Peyer's patch (tissue), 4 donors: ENCODE measurements around the gene TMEM139. TPM values are rescaled to one million over a fixed set of nuclear protein-coding genes. Genes with fewer than 3 reads are reported as not detected.

Experiments
- DNase-seq, 3 donors: peaks; one replicate each; pipeline ENCODE4 v3.0.0-alpha.2; 2017 to 2019
- H3K27ac ChIP-seq, 4 donors: fragments of 200-600 bp; sonication (generic); one replicate each; pipeline ENCODE4 v1.5.1; 2016 to 2019
- H3K27me3 ChIP-seq, 2 donors: fragments of 200-600 bp; sonication (generic); one replicate each; pipeline ENCODE4 v1.5.1; 2019
- H3K36me3 ChIP-seq, 3 donors: fragments of 200-600 bp; sonication (generic); one replicate each; pipeline ENCODE4 v1.5.1; 2016 to 2019
- H3K4me1 ChIP-seq, 4 donors: fragments of 200-600 bp; sonication (generic); one replicate each; pipeline ENCODE4 v1.5.1; 2016 to 2019
- H3K4me3 ChIP-seq, 4 donors: fragments of 200-600 bp; sonication (generic); 1 replicate in 3 of 4; 2 replicates in 1 of 4; pipeline ENCODE4 v1.5.1; 2016 to 2019; ENCODE audit warnings: mild to moderate bottlenecking in 1 of 4
- H3K9me3 ChIP-seq, 4 donors: fragments of 200-600 bp; sonication (generic); one replicate each; pipeline ENCODE4 v1.5.1; 2016 to 2019; ENCODE audit warnings: mild to moderate bottlenecking in 1 of 4
- CTCF ChIP-seq, 6 experiments: fragments of 450-650 bp in 4 of 6; fragments of 200-600 bp in 2 of 6; sonication (generic) in 1 of 6; IDR thresholded peaks; one replicate each; pipeline ENCODE4 v1.5.1; 2017 to 2019; ENCODE audit warnings: antibody characterized with exemption in 6 of 6, mild to moderate bottlenecking in 3 of 6, moderate library complexity in 1 of 6
- POLR2A ChIP-seq, 2 donors: fragments of 450-650 bp; IDR thresholded peaks; one replicate each; pipeline ENCODE4 v1.5.1; 2017; ENCODE audit warnings: antibody characterized with exemption in 2 of 2, mild to moderate bottlenecking in 2 of 2, moderate library complexity in 2 of 2
- total RNA-seq, 4 donors: library from RNA; depleted of rRNA; stranded (reverse); fragments of >200 nt; gene quantifications; one replicate each; pipeline ENCODE4 v1.1.0, GENCODE V29; 2016

The TMEM139 gene
- total RNA-seq, 4 donors from 2014 or later, result 54.5 to 162 (median 130) TPM

GRCh38 chr7:143305423-143306070 is 20.8 kb downstream of the TMEM139 start:
- peak; percentile 66 to 94 (median 91) for DNase-seq
- Histone ChIP-seq H3K36me3 (peaks cover 0 to 74% (median 0%) of the 10 kb centered on the region in 3 donors), H3K27me3 (no peaks in the 10 kb centered on the region), H3K4me3 (no peak overlapping the region), H3K27ac (peak overlapping the region in 1 of 4 donors; percentile 45), H3K9me3 (no peaks in the 10 kb centered on the region), H3K4me1 (peaks cover 0 to 18% (median 0%) of the 10 kb centered on the region in 4 donors)
- peak; percentile 6 to 95 (median 81) for TF ChIP-seq CTCF (IDR thresholded peaks at IDR 0.05)
- TF ChIP-seq POLR2A (IDR thresholded peaks at IDR 0.05), result no peak

- Histone ChIP-seq H3K27ac (no peak overlapping the region), H3K9me3 (no peaks in the 10 kb centered on the region), H3K4me3 (no peak overlapping the region), H3K4me1 (peaks cover 0 to 9% (median 0%) of the 10 kb centered on the region in 4 donors), H3K36me3 (peaks cover 0 to 45% (median 0%) of the 10 kb centered on the region in 3 donors), H3K27me3 (no peaks in the 10 kb centered on the region)
- TF ChIP-seq CTCF (IDR thresholded peaks at IDR 0.05), result no peak
- DNase-seq, result no peak
These were observed 23.9 kb downstream of the TMEM139 start for GRCh38 chr7:143308632-143309031.

GRCh38 chr7:143314127-143314526 is 29.4 kb downstream of the TMEM139 start:
- no peaks in the 10 kb centered on the region for H3K36me3 ChIP-seq
- H3K4me1 ChIP-seq, result no peaks in the 10 kb centered on the region
- no peaks in the 10 kb centered on the region for H3K9me3 ChIP-seq
- no peak overlapping the region for H3K4me3 ChIP-seq
- DNase-seq, result no peak
- no peak overlapping the region for H3K27ac ChIP-seq
- TF ChIP-seq CTCF (IDR thresholded peaks at IDR 0.05) (no peak), POLR2A (IDR thresholded peaks at IDR 0.05) (no peak)
- no peaks in the 10 kb centered on the region for H3K27me3 ChIP-seq

- H3K9me3 ChIP-seq, result no peaks in the 10 kb centered on the region
- no peaks in the 10 kb centered on the region for H3K36me3 ChIP-seq
- no peak within 1 kb of the TSS for H3K4me3 ChIP-seq
- DNase-seq, result no peak
- no peaks in the 10 kb centered on the region for H3K4me1 ChIP-seq
- H3K27ac ChIP-seq, result no peak within 1 kb of the TSS
- H3K27me3 ChIP-seq, result no peaks in the 10 kb centered on the region
- TF ChIP-seq POLR2A (IDR thresholded peaks at IDR 0.05) (no peak), CTCF (IDR thresholded peaks at IDR 0.05) (no peak)
These were observed 31.0 kb downstream of the TMEM139 start, which contains the start of gene CLCN1 for GRCh38 chr7:143315776-143316175. Gene CLCN1, plus strand, starts transcription at chr7:143316111. Its CDS starts 102 bp downstream, at chr7:143316213.

- H3K27ac ChIP-seq, result no peak overlapping the region
- no peaks in the 10 kb centered on the region for H3K36me3 ChIP-seq
- no peaks in the 10 kb centered on the region for H3K4me1 ChIP-seq
- no peaks in the 10 kb centered on the region for H3K9me3 ChIP-seq
- no peaks in the 10 kb centered on the region for H3K27me3 ChIP-seq
- no peak for DNase-seq
- TF ChIP-seq POLR2A (IDR thresholded peaks at IDR 0.05), result no peak
- no peak for TF ChIP-seq CTCF (IDR thresholded peaks at IDR 0.05)
- H3K4me3 ChIP-seq, result no peak overlapping the region
These were observed 31.7 kb downstream of the TMEM139 start for GRCh38 chr7:143316492-143316891.
